Caco-2 (cell line): ENCODE results near the gene NDUFA5. TPM values are rescaled to one million over a fixed set of nuclear protein-coding genes. Genes with fewer than 3 reads are reported as not detected.

ENCODE experiments used
- BruUV-seq: library from RNA; stranded (reverse); fragments of 400-500 nt; replicated peaks from 2 replicates; lab custom pipeline; 2021; lab: Mats Ljungman, UMichigan
- CTCF ChIA-PET: fragments of 300-600 bp; sonication (Branson Sonifier 250); formaldehyde crosslinking; loops from one replicate; lab custom pipeline; 2022; ENCODE audit warnings: antibody characterized with exemption; lab: Charles Lee
- POLR2A ChIA-PET: fragments of 300-600 bp; sonication (Branson Sonifier 250); formaldehyde crosslinking; loops from one replicate; lab custom pipeline; 2022; ENCODE audit warnings: antibody characterized with exemption; lab: Charles Lee
- DNase-seq, 2 experiments: peaks; one replicate each; pipeline versions ENCODE4 v3.0.0 to v3.0.0-alpha.2; 2020 to 2022
- H3K27me3 ChIP-seq: replicated peaks from 2 replicates; pipeline ENCODE4 v1.6.0; 2011; ENCODE audit warnings: low read length; ENCODE audit not compliant: control insufficient read depth, insufficient read depth
- H3K36me3 ChIP-seq: 2 replicates; pipeline ENCODE4 v1.5.1; 2011; ENCODE audit warnings: low read length; ENCODE audit not compliant: control insufficient read depth, insufficient read depth
- H3K4me1 ChIP-seq: fragments of 250-450 bp; sonication (Bioruptor Pico); 2 replicates; pipeline ENCODE4 v1.5.1; 2020; ENCODE audit warnings: mild to moderate bottlenecking
- H3K4me3 ChIP-seq: 2 replicates; pipeline ENCODE4 v1.5.1; 2011; ENCODE audit warnings: low read depth, mild to moderate bottlenecking, control low read depth, low read length
- H3K9me3 ChIP-seq: fragments of 250-450 bp; sonication (Bioruptor Pico); 2 replicates; pipeline ENCODE4 v1.5.1; 2020; ENCODE audit warnings: mild to moderate bottlenecking, moderate library complexity
- H3K27ac Mint-ChIP-seq: one replicate; pipeline ENCODE4 v1.8.0; 2022; ENCODE audit warnings: mixed read lengths; ENCODE audit not compliant: unreplicated experiment
- H3K27me3 Mint-ChIP-seq: one replicate; pipeline ENCODE4 v1.8.0; 2022; ENCODE audit warnings: mixed read lengths; ENCODE audit not compliant: insufficient read depth, unreplicated experiment
- H3K36me3 Mint-ChIP-seq: one replicate; pipeline ENCODE4 v1.8.0; 2022; ENCODE audit warnings: mild to moderate bottlenecking, mixed read lengths; ENCODE audit not compliant: insufficient read depth, unreplicated experiment
- H3K4me1 Mint-ChIP-seq: one replicate; pipeline ENCODE4 v1.8.0; 2022; ENCODE audit warnings: low read depth, mixed read lengths; ENCODE audit not compliant: unreplicated experiment
- H3K4me3 Mint-ChIP-seq: one replicate; pipeline ENCODE4 v1.8.0; 2022; ENCODE audit warnings: mild to moderate bottlenecking, moderate library complexity, mixed read lengths; ENCODE audit not compliant: unreplicated experiment
- H3K9me3 Mint-ChIP-seq: one replicate; pipeline ENCODE4 v1.8.0; 2022; ENCODE audit warnings: mixed read lengths; ENCODE audit not compliant: unreplicated experiment
- CTCF ChIP-seq, 2 experiments: fragments of 200-600 bp in 1 of 2; IDR thresholded peaks; 1 replicate in 1 of 2; 2 replicates in 1 of 2; pipeline versions ENCODE4 v1.5.1 to v1.8.0; 2011 to 2022; ENCODE audit warnings: antibody characterized with exemption in 1 of 2, control low read depth in 1 of 2, inconsistent platforms in 1 of 2, low read depth in 1 of 2, low read length in 1 of 2, mild to moderate bottlenecking in 1 of 2, moderate library complexity in 1 of 2; ENCODE audit not compliant: insufficient read depth in 1 of 2, severe bottlenecking in 1 of 2, unreplicated experiment in 1 of 2
- intact Hi-C: fragments of 100-400 bp; cut with micrococcal nuclease; formaldehyde crosslinking; loops from one replicate; pipeline ENCODE4 v1.10.0; 2022; ENCODE audit not compliant: unreplicated experiment
- total RNA-seq: library from RNA; stranded (reverse); gene quantifications from 2 replicates; pipeline ENCODE4 v1.2.3, GENCODE V29; 2022

NDUFA5 gene
- total RNA-seq, 1 experiment from 2014 or later = 87.9 TPM

DNA sequence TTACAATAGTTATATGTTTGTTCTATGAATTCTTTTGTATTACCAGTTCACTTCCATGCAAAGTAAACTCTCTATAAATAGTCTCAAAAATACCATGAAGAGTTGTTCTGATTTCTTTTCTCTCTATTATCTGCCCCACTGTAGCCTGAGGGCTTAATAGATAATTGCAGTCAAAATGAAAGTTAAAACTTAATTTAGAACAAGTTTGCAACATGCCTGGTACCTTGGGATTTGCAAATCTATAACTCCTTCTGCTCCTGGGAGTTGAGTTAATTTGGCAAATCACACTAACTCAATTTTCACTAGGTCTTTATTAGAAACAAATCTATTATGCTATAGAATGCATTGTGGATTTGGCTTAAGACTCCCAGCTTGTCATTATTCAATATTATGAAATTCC is 21.8 kb upstream of the NDUFA5 start:
- Mint-ChIP-seq H3K4me1 (peaks cover 5% of the 10 kb centered on the region), H3K27ac (no peak overlapping the region), H3K36me3 (no peaks in the 10 kb centered on the region), H3K9me3 (no peaks in the 10 kb centered on the region), H3K4me3 (no peak overlapping the region), H3K27me3 (peaks cover 8% of the 10 kb centered on the region)
- TF ChIP-seq CTCF (IDR thresholded peaks at IDR 0.05; ENCODE audit: insufficient read depth in 1 of 2, low read depth in 1 of 2, low read length in 1 of 2, severe bottlenecking in 1 of 2, unreplicated experiment in 1 of 2) = no peak
- BruUV-seq = no TSS peak
- H3K36me3 ChIP-seq = no peaks in the 10 kb centered on the region
- intact Hi-C loops = no loop called here
- H3K4me3 ChIP-seq = no peak overlapping the region
- DNase-seq = no peak
- no peaks in the 10 kb centered on the region for H3K4me1 ChIP-seq
- no peaks in the 10 kb centered on the region for H3K9me3 ChIP-seq
- ChIA-PET POLR2A (no interaction called here), CTCF (no interaction called here)
- no peaks in the 10 kb centered on the region for H3K27me3 ChIP-seq

DNA sequence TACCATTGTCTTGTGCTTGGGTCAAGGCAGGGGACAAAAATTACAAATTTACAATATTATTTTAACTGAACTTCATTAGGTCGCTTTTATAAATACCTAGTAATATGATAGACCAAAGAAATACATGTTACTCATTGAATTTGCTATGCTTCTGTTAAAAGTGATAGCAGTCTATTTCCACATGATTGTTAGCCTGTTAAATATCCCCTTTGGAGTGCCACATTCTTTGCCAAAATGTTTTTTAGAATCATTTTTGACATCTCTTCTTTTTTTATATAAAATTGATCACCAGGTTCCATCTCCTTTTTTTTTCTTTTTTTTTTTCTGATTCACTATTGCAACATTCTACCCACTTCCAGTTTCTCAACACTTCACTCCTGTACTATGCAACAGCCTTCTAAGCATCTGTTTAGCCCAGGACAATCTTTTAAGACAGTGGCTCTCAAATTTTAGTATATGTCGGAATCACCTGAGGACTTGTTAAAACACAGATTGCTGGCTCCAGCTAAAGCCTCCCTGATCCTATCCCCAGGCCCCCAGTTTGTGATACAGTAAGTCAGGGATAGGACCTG is 16.4 kb upstream of the NDUFA5 start:
- Histone ChIP-seq H3K4me1 (no peaks in the 10 kb centered on the region), H3K27me3 (no peaks in the 10 kb centered on the region), H3K9me3 (no peaks in the 10 kb centered on the region), H3K36me3 (no peaks in the 10 kb centered on the region), H3K4me3 (no peak overlapping the region)
- H3K27ac Mint-ChIP-seq = no peak overlapping the region
- intact Hi-C loops = no loop called here
- H3K4me1 Mint-ChIP-seq = no peaks in the 10 kb centered on the region
- no peak for TF ChIP-seq CTCF (IDR thresholded peaks at IDR 0.05; ENCODE audit: insufficient read depth in 1 of 2, low read depth in 1 of 2, low read length in 1 of 2, severe bottlenecking in 1 of 2, unreplicated experiment in 1 of 2)
- no peaks in the 10 kb centered on the region for H3K36me3 Mint-ChIP-seq
- peaks cover 7% of the 10 kb centered on the region for H3K27me3 Mint-ChIP-seq
- ChIA-PET CTCF (no interaction called here), POLR2A (no interaction called here)
- no TSS peak for BruUV-seq
- no peak overlapping the region for H3K4me3 Mint-ChIP-seq
- H3K9me3 Mint-ChIP-seq = no peaks in the 10 kb centered on the region
- DNase-seq = no peak

- Mint-ChIP-seq H3K4me1 (no peaks in the 10 kb centered on the region), H3K9me3 (no peaks in the 10 kb centered on the region), H3K27ac (no peak overlapping the region), H3K4me3 (no peak overlapping the region), H3K27me3 (peaks cover 6% of the 10 kb centered on the region), H3K36me3 (no peaks in the 10 kb centered on the region)
- BruUV-seq = no TSS peak
- TF ChIP-seq CTCF (IDR thresholded peaks at IDR 0.05; ENCODE audit: insufficient read depth in 1 of 2, low read depth in 1 of 2, low read length in 1 of 2, severe bottlenecking in 1 of 2, unreplicated experiment in 1 of 2) = no peak
- Histone ChIP-seq H3K27me3 (no peaks in the 10 kb centered on the region), H3K4me3 (no peak overlapping the region), H3K36me3 (no peaks in the 10 kb centered on the region), H3K9me3 (no peaks in the 10 kb centered on the region), H3K4me1 (no peaks in the 10 kb centered on the region)
- intact Hi-C loops = no loop called here
- ChIA-PET CTCF (no interaction called here), POLR2A (interaction anchor here (0.6 kb wide), 1 partner anchor 15 kb away, joined by 3 read pairs; the partner anchor contains the start of gene NDUFA5)
- DNase-seq = no peak
Measured at GRCh38 chr7:123573341-123573740, 15.7 kb upstream of the NDUFA5 start.
